Chondrocyte (in vitro differentiated cells): Measurements from ENCODE around the gene ALDH9A1. TPM values are rescaled to one million over a fixed set of nuclear protein-coding genes. Genes with fewer than 3 reads are reported as not detected.
"Not testable (repeated sequence)": the region's sequence is repeated elsewhere in the genome, so short reads cannot be mapped to it uniquely, and the experiment has no call there.

Source experiments
- DNase-seq: peaks from one replicate; pipeline ENCODE4 v3.0.0; 2021; ENCODE audit warnings: mixed read lengths, low spot score
- H3K27ac Mint-ChIP-seq: one replicate; pipeline ENCODE4 v1.8.0; 2021; ENCODE audit warnings: mild to moderate bottlenecking, moderate library complexity, mixed read lengths; ENCODE audit not compliant: unreplicated experiment
- H3K27me3 Mint-ChIP-seq: 2 replicates; pipeline ENCODE4 v1.8.0; 2021; ENCODE audit warnings: low read depth, mixed read lengths
- H3K36me3 Mint-ChIP-seq: 2 replicates; pipeline ENCODE4 v1.8.0; 2021; ENCODE audit warnings: low read depth, mixed read lengths
- H3K4me1 Mint-ChIP-seq: 2 replicates; pipeline ENCODE4 v1.8.0; 2021; ENCODE audit warnings: low read depth, mild to moderate bottlenecking, mixed read lengths
- H3K4me3 Mint-ChIP-seq: one replicate; pipeline ENCODE4 v1.8.0; 2021; ENCODE audit warnings: mild to moderate bottlenecking, moderate library complexity, mixed read lengths; ENCODE audit not compliant: unreplicated experiment
- H3K9me3 Mint-ChIP-seq: 2 replicates; pipeline ENCODE4 v1.8.0; 2021; ENCODE audit warnings: low read depth, mixed read lengths
- total RNA-seq: library from RNA; stranded (reverse); gene quantifications from 3 replicates; pipeline ENCODE4 v1.2.1, GENCODE V29; 2021
- TF ChIP-seq, protein P1 (sequence below): fragments of 200-600 bp; sonication (generic); IDR thresholded peaks from 2 replicates; pipeline ENCODE4 v1.5.0; 2021; ENCODE audit warnings: antibody characterized with exemption, mild to moderate bottlenecking, moderate library complexity

Gene ALDH9A1
- total RNA-seq, 1 donor from 2014 or later, result 34.6 TPM

DNA sequence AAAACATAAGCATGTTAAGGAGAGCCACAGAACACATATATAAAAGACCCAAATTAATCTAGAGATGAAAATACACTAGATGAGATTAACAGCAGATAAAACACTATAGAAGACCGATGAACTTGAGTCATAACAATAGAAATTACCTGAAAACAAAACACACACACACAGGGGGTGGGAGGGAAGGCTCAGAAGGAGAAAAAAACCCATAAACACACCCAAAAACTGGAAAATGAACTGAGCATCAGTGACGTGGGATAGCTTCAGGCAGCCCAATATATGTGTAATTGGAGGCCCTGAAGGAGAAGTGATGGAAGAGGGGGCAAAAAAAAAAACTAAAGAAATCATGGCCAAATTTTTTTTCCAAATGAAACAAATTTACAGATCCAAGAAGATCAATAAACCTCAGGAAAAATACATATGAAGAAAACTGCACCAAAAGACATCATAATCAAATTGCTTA lies 11.4 kb downstream of the ALDH9A1 start:
- H3K4me3 Mint-ChIP-seq, result no peak overlapping the region
- H3K27me3 Mint-ChIP-seq, result no peaks in the 10 kb centered on the region
- peaks cover 29% of the 10 kb centered on the region for H3K36me3 Mint-ChIP-seq
- no peak for DNase-seq
- TF ChIP-seq, protein P1, sequence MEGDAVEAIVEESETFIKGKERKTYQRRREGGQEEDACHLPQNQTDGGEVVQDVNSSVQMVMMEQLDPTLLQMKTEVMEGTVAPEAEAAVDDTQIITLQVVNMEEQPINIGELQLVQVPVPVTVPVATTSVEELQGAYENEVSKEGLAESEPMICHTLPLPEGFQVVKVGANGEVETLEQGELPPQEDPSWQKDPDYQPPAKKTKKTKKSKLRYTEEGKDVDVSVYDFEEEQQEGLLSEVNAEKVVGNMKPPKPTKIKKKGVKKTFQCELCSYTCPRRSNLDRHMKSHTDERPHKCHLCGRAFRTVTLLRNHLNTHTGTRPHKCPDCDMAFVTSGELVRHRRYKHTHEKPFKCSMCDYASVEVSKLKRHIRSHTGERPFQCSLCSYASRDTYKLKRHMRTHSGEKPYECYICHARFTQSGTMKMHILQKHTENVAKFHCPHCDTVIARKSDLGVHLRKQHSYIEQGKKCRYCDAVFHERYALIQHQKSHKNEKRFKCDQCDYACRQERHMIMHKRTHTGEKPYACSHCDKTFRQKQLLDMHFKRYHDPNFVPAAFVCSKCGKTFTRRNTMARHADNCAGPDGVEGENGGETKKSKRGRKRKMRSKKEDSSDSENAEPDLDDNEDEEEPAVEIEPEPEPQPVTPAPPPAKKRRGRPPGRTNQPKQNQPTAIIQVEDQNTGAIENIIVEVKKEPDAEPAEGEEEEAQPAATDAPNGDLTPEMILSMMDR, result no peak
- peaks cover 8% of the 10 kb centered on the region for H3K4me1 Mint-ChIP-seq
- no peak overlapping the region for H3K27ac Mint-ChIP-seq
- peaks cover 9% of the 10 kb centered on the region for H3K9me3 Mint-ChIP-seq

DNA sequence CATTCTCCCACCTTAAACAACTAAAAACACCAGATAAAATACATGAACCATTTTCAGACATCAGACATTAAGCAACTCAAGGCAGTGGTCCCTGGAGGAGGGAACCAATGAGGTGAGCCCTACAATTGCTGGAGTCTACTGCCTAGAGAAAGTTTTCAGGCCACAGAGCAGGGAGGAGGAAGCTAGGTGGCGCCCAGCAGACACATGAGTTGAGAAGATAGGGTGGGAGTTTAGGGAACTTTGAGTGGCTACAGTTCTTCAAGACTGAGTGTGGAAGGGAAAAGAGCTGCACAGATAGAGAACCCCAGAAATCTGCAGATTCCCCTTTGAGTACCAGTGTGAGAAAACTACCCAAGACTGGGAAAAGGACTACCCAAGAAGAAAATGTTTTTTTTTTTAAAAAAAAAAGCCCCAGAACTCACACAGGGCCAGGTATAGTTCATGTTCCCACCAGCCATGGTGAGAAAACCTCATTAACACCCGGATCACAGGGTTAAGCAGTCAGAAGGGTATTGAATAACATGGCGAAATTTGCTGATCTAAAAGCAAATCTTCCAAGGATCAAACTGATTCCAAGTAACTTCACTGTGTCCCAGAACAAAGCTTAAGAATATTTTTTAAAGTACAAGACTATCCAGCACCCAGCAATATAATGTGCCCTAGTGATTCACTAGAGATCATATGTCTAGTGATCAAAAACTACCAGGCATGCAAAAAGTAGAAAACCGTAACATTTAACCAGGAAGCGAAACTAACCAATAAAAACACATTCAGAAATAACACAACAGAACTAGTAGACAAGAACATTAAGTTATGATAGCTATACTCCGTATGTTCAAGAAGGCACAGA lies 12.0 kb downstream of the ALDH9A1 start:
- no peak overlapping the region for H3K27ac Mint-ChIP-seq
- TF ChIP-seq, protein P1, result no peak
- H3K36me3 Mint-ChIP-seq, result peaks cover 28% of the 10 kb centered on the region

DNA sequence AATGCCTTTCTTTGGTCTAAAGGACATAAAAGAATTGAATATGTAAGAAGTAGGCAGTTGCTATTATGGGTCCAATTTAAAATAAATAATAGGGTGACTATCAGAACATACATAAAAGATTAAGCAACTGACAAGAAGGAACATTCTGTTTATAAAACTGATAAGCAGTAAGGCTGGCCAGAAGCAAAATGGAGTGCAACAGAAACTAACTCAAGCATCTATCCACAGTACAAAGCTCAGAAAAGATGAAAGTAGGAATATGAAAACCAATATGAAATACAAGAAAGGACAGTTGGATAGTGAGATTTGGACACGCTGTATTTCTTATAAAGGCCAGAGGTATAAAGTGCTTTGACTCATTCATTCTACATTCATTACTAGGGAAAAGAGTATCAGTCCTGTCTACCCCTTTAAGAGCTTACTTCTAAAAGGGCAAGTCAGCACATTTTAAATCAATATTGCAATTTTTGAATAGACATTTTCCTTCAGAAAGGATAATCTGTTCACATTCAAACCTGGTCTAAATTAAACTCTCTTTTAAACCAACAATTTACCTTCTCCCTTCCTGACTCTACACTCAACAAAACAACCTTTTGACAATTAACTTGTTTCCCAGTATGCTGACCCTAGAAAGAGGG lies 14.4 kb downstream of the ALDH9A1 start:
- H3K4me1 Mint-ChIP-seq, result peaks cover 8% of the 10 kb centered on the region
- TF ChIP-seq, protein P1, result no peak
- peaks cover 9% of the 10 kb centered on the region for H3K9me3 Mint-ChIP-seq
- peaks cover 33% of the 10 kb centered on the region for H3K36me3 Mint-ChIP-seq
- no peaks in the 10 kb centered on the region for H3K27me3 Mint-ChIP-seq
- no peak for DNase-seq
- H3K4me3 Mint-ChIP-seq, result no peak overlapping the region
- H3K27ac Mint-ChIP-seq, result no peak overlapping the region

More for the DNA sequence above, 12.0 kb downstream of the ALDH9A1 start:
- Mint-ChIP-seq H3K4me3 (no peak overlapping the region), H3K4me1 (peaks cover 8% of the 10 kb centered on the region), H3K9me3 (peaks cover 9% of the 10 kb centered on the region), H3K27me3 (no peaks in the 10 kb centered on the region)
- DNase-seq, result no peak

DNA sequence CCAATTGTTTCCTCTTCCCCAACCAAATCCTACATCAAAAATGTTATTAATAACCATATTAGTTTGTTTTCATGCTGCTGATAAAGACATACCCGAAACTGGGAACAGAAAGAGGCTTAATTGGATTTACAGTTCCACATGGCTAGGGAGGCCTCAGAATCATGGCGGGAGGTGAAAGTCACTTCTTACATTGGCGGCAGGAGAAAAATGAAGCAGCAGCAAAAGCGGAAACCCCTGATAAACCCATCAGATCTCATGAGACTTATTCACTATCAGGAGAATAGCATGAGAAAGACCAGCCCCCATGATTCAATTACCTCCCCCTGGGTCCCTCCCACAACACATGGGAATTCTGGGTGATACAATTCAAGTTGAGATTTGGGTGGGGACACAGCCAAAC lies 17.6 kb downstream of the ALDH9A1 start:
- not testable (repeated sequence) for H3K27ac Mint-ChIP-seq, DNase-seq, H3K9me3 Mint-ChIP-seq, H3K4me1 Mint-ChIP-seq, H3K27me3 Mint-ChIP-seq, H3K4me3 Mint-ChIP-seq
- H3K36me3 Mint-ChIP-seq, result peaks cover 32% of the 10 kb centered on the region

DNA sequence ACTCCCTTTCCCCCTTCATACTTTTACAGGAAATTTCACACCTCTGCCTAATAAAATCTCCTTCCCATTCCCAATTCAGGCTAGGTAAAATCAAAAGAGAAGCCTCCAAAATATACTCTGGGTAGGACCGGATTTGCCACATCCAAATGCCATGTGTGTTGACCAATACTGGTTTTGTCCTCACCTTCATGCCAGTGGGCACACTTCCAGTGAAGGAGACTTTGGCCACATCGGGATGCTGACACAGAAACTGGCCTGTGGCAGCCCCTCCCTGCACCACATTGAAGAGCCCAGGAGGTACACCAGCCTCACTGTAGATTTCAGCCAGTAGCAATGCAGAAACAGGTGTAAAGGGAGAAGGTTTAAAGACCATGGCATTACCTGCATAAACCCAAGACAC lies 18.1 kb downstream of the ALDH9A1 start:
- Mint-ChIP-seq H3K4me3 (no peak overlapping the region), H3K27me3 (no peaks in the 10 kb centered on the region), H3K36me3 (peaks cover 34% of the 10 kb centered on the region), H3K9me3 (peaks cover 8% of the 10 kb centered on the region), H3K27ac (no peak overlapping the region), H3K4me1 (peaks cover 13% of the 10 kb centered on the region)
- TF ChIP-seq, protein P1, result no peak
- no peak for DNase-seq
